ENCODE measurements around the gene SLC49A4.
"Not testable (repeated sequence)": the region's sequence is repeated elsewhere in the genome, so short reads cannot be mapped to it uniquely, and the experiment has no call there.

The SLC49A4 gene, protein sequence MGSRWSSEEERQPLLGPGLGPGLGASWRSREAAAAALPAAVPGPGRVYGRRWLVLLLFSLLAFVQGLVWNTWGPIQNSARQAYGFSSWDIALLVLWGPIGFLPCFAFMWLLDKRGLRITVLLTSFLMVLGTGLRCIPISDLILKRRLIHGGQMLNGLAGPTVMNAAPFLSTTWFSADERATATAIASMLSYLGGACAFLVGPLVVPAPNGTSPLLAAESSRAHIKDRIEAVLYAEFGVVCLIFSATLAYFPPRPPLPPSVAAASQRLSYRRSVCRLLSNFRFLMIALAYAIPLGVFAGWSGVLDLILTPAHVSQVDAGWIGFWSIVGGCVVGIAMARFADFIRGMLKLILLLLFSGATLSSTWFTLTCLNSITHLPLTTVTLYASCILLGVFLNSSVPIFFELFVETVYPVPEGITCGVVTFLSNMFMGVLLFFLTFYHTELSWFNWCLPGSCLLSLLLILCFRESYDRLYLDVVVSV

DNA sequence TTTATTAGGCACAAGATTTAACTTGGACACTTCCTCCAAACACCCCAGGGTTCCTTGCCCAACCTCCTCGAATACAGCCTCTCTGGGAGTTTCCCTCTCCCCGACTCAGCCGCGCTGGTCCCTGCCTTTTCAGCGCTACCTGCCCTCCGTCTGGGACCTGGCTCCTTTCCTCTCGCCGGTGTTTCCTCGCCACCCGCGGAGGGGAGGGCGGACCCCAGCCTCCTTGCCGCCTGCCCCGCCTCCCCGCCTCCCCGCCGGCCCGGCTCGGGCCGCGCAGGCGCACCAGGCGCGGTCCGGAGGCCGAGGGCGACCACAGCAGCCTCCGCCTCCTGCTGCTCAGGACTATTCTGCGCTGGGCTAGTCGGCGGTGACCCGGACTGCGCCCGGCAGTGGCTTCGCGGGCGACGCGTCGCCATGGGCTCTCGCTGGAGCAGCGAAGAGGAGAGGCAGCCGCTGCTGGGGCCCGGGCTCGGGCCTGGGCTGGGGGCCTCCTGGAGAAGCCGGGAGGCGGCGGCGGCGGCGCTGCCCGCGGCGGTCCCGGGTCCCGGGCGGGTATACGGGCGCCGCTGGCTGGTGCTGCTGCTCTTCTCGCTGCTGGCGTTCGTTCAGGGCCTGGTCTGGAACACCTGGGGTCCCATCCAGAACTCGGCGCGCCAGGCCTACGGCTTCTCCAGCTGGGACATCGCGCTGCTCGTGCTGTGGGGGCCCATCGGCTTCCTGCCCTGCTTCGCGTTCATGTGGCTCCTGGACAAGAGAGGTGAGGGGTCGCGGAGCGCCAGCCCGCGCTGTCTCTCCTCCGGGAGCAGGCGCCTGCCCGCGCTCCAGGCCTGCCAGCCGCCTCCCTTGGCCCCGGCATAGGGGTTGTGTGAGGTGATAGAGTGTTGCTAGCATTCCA, at the start of gene SLC49A4:
TSS of gene SLC49A4 (plus strand) at position 291 of the 895 bp plus-strand sequence. CDS start at position 415, 124 bp downstream.
- DNase-seq, result no peak

DNA sequence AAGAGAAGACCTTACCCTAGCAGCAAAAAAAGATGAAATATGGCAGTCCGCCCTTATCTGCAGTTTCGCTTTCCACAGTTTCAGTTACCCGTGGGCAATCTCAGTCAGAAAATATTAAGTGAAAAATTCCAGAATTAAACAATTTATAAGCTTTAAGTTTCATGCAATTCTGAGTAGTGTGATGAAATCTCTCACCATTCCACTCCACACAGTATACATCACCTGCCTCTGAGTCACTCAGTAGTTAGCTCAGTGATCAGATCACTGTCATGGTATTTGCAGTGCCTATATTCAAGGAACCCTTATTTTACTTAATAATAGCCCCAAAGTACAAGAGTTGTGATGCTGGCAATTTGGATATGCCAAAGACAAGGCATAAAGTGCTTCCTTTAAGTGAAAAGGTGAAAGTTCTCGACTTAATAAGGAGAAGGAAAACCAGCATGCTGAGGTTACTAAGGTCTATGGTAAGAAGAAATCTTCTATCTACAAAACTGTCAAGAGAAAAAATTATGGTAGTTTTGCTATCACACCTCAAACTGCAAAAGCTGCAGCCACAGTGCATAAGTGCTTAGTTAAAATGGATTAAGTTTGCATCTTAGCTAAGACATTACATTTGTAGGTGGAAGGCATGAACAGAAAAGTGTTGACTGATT, 49.4 kb upstream of the SLC49A4 start:
- no peak for DNase-seq

DNA sequence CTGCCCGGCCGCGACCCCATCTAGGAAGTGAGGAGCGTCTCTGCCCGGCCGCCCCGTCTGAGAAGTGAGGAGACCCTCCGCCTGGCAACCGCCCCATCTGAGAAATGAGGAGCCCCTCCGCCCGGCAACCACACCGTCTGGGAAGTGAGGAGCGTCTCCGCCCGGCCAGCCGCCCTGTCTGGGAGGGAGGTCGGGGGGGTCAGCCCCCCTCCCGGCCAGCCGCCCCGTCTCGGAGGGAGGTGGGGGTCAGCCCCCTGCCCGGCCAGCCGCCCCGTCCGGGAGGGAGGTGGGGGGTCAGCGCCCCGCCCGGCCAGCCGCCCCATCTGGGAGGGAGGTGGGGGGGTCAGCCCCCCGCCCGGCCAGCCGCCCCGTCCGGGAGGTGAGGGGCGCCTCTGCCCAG, 47.6 kb upstream of the SLC49A4 start:
- DNase-seq, result not testable (repeated sequence)

DNA sequence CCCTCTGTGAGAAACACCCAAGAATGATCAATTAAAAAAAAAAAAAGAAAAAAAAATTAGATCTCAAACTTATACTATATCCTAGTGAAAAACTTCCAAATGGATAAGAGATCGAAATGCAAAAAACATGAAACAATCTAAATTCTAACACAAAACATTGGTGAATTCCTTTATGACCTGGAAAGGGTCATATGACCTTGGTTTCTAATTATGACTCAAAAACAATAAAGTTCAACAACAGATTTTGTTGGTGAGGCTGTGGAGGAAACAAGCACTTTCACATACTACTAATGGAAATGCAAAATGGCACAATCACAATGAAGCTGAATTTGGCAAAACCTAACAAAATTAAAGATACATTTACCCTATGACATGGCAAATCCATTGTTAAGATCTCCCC, 46.5 kb upstream of the SLC49A4 start:
- no peak for DNase-seq

DNA sequence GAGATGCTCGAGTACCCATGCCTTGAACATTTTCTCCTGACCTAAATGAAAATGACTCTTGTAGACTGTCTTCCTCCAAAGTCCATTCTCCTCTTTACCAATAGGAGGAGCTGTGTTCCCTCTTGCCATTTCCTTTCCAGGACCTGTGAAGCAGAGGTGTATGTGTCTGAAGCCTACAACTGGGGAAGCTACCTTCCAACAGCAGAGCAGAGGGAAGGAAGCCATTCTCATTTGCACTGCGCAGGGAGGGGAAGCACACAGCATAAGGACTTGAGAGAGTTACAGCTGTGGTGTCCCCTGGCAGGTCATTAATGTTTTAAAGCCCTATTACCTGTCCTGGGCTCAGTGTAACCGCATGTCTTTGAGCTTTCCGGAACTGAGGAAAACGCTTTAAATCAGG, 39.9 kb upstream of the SLC49A4 start:
- no peak for DNase-seq

DNA sequence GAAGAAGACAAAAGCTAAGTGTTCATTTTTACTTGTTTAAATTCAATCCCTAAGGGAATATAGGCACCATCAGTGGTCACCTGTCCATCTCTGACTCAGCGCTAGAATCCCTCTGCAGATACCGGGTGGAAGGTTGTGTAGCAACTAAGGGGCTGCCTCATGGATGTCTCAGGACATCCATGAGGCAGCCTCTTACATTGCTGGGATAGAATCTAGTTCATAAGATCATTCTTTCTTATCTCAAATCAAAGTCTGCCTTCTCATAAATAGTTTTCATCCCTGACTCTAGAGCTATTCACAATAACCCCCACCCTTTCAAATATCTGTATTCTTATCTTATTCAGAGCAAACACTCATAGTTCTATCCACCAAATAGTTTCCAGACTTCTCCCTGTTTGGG, 39.4 kb upstream of the SLC49A4 start:
- DNase-seq, result no peak

DNA sequence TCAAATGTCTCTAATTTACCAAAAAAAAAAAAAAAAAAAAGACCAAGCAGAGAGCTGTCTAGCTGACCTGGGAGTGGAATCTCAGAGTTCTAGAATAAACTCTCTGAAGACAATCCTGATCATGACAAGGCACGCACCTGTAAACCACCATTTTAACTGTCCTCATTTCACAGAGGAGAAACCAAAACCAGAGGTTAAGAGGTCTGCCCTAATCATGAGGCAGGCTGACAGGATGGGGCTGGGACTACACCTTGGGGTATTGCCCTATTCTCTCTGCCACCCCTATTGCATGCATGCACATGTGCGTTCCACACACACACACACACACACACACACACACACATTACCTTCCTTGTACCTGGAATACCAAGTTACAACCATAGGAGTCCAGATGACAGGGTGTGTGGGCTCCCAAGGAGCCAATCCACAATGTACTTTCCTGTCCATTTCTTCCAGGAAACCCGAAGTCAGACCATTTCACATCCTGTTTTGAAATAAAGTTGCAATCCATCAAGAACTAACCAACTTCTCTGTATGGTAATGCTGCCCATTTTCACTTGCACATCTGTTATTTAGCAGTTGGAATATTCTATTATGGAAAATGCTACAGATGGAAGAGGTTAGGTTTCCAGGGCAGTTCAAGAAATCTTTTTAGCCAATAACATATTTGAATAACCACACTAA, 35.9 kb upstream of the SLC49A4 start:
- no peak for DNase-seq

DNA sequence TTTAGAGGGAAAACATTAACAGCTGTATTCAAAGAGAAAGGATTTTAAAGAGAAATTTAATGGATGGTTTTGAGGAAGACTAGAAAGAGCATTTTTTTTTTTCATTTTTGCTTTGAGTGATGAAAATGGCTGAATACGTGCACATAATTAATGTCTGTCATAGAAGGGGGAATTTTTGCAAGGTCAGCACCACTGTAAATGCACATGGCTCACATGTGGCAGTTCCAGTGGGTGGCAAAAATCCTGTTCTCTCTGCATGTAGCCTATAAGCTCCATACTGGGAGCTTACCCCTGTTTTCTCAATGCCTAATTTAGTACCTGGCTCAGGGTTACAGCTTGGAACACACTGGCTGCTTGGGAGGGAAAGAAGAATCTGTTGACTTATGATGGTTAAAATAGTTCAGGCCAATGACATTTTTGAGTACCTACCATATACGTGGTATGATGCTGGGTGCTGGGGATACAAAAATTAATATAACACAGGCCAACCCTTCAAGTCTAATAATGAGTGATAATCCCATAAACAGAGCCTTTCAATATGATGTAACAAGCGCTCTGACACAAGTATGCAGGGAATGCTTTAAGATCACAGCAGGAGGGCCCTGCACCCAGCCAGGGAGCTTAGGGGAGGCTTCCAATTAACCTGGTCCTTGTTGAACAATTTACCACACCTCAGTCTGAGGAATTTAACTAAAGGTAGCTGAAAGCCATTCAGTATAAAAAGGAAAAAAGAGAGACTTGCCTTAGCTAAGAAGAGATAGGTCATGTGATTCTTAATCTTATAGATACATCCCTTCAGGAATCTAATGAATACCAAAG, 34.2 kb upstream of the SLC49A4 start:
- DNase-seq, result no peak

DNA sequence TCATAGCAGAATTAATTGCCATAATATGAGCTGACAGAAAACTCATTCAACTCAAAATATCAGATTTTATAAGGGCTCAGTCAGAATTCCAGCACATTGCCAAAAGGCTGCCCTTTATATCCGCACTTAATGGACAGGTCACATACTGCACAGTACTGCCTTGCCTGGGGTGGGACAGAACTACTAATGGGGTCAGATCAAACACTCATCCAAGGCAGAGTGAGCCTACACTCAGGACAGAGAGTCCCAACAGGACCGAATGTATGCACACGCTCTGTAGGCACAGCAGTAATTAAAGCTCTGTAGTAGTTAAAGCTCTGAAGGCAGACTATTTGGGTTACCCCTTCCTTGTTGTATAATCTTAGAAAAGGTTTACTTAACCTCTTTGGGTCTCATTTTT, 28.4 kb upstream of the SLC49A4 start:
- no peak for DNase-seq

DNA sequence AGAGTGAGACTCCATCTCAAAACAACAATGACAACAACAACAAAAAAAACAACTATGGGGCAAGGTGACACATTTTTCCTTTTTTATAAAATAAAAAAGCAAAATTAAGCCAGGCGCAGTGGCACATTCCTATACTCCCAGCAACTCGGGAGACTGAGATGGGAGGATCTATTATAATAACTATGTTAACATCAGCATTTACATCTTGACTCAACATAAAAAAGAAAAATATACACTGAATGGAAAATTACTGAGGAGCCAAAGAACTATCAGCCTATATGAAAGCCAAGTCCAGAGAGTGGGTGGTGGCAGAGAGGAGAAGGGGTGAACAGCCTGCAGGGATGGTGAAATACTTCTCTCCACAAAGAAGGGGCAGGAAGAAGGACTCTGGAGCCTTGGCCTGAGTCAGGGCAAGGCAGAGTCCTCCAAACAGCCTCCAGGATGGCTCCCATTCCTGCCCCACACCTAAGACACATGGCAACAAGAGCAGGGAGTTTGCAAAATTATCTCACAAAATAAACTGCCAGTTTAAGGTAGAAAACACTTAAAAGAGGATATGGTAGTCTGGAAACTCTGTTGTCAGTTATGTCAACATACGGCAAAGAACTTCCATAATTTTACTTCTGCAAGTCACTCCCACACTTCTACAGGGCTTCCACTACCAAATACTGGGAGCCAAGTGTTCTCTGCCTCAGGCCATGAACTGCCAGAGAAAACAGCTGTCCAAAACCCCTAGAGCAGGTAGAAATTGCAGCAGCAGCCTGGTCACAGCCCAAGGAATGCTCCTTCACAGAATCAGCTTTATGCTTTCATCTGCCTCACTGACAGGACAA, 27.1 kb upstream of the SLC49A4 start:
- no peak for DNase-seq

DNA sequence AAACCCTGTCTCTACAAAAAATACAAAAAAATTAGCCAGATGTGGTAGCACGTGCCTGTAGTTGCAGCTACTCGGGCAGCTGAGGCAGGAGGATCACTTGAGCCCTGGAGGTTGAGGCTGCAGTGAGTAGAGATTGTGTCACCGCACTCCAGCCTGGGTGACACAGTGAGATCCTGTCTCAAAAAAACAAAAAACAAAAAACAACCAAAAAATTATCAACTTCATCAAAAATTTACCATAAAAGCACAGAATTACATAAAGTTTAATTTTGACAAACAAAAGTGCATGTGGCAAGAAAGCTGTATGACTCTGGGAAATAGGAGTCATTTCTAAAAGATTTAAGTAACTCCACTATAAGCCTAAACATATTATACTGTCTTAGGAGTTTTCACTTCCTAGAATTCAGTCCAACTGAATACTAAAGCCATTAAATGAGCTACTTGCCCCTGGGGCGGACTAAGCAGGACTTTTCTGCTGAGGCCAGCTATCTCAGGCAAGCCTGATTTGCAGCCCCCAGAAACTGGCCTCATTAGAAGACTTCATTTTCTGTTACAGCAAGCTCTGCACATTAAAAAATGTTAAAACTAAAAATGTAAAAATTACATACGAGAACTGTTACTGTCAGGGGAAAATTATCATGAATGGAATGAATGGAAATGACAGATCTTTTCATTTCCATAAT, 24.2 kb upstream of the SLC49A4 start:
- no peak for DNase-seq

DNA sequence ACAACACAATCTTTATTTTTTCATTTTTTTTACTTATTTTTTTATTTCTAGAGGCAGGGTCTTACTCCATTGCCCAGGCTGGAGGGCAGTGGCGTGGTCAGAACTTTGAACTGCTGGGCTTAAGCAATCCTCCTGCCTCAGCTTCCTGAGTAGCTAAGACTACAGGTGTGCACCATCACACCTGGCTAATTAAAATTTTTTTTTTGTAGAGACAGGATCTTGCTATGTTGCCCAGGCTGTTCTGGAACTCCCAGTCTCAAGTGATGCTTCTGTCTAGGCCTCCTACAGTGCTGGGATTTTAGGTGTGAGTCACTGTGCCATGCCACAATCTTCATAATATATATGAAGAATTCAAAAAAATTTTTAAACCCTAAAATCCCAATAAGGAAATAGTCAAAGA, 22.0 kb upstream of the SLC49A4 start:
- no peak for DNase-seq

DNA sequence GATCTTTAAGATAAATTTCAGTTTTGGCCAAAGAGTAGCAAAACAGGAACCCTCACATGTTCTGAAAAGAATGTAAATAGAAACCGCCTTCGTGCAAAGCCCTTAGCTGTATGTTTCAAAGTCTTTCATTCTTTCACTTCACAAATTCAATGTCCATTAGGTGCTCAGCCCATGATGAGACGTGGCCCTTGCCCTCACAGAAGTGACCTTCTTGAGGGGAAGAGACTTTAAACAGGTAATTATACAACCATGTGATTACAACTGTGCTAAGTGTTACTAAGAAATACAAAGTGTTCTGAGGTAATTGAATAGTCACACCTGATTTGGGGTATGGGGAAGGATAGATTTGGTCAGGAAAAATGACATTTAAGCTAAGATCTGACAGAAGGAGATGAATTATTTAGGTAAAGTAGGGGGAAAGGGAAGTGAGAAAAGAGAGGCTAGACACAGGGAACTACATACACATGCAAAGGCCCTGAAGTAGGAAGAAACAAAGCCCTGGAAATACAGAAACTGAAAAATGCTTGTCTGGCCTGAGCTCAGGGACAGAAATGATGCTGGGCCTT, 20.8 kb upstream of the SLC49A4 start:
- DNase-seq, result no peak

DNA sequence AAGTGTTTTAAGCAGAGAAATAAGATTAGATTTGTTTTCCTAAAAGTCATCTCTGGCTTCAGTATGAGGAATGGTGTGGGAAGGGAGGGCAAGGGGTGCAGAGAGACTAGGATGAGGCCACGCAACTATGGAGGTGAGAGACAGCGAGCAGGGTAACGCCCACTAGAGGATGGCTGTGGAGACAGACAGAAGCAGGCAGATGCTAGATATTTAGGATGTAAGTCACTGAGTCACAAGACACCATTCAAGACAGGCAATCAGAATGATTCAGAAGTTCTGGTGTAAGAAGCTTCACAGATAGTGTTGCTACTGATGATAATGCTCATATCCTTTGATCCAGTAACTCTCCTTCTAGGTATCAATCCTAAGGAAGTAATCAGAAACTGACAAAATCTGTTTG, 20.3 kb upstream of the SLC49A4 start:
- no peak for DNase-seq

DNA sequence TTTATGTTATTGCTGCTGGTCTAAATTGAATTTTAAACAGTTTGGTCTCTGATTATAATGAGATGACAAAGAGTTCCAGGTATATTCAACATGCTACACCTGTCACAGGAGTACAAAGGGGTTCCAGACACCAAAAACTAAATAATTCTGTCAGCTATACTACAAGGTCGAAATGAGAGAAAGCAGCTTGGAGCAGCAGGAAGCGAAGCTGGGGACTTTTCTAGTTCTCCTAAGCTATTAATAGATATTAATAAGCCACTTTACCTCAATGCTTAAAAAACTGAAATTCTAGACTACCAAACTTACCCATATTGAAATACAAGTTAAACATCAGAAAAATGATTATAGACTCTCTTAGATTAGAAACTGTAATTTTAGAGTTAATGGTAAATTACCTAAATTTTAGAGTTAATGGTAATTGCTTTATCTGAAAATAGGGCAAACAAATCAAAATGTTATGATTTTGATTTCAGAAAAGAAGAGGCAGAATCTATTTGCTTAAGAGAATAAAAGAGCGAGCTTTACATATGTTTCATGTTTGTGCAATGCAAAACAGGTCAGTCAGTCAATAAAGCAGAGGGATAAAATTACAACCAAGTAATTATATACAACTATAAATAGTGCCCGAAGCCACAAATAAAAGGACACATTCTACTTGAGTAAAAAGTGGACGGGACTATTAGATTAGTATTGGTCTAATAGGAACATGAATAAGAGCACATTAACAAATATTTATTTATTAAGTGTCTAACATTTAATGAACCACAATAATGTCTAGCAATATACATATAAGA, 18.0 kb upstream of the SLC49A4 start:
- no peak for DNase-seq

DNA sequence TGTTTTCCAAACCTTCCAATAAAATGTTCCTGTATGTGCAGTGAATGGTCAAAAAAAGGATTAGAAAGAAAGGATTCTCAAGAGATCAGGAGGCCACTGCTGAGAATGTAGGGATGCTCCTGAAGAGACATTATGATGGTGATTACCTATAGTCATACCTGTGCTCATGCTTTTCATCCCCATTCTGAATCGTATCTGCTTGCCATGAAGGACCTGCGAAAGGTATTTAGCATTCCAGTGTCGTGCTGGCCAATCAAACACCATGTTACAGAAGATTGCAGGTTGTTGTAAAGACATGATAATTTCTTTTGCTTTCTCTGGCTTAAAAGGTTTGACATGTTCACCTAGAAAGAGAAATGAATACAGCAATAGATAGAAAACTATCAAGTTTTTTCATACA, 17.3 kb upstream of the SLC49A4 start:
- no peak for DNase-seq

DNA sequence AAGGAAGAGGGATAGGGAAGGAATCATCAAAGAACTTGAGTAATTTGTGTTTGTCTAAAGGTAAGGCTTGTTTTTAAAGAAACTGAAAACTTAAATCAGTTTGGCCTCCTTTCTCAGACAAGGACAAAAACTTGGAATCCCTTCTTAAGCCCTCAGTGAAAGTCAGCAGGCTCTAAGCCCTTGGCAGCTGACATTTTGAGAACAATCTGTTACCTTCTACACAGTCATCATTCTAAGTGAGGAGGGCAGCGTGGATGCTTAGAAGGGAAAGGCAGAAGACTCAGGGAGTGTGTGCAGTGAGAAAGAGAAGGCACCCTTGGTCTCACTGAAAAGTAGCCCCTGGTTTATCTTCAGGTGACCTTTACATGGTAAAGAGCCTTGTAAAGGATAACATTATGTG, 12.1 kb upstream of the SLC49A4 start:
- DNase-seq, result no peak

DNA sequence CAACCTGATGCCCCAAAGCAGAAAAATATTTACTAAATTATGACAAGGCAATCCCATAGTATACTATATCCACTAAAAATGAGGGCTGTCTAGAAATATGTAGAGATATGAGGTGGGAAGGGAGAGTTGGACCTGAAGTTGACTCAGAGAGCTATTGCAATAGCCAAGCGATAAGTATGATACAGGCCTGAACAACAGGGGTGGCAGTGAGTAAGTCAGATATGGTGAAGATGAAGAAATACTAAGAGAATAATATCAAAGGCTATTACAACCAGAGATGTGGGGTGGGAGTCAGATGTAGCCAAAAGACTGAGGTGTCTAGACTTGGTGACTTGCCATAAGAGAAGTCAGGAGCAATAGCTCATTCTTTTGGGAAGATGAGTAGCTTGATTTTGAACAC, 10.4 kb upstream of the SLC49A4 start:
- no peak for DNase-seq

DNA sequence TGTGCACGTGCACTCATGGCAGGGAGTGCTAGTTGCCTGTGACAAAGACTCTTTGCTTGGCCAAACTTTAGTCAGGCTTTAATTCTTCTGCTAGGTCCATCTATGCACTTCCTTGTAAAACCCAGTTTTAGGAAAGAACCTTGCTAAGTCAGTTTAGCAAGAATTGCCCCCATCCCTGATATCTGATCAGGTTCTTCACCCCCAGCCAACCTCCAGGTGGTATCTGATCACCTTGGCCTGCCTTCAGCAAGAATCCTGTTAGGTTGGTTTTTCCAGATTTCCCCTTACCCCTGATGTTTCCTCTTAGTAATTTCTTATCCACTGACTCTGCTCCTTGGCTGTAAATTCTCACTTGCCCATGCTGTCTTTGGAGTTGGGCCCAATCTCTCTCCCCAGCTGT, 9.6 kb upstream of the SLC49A4 start:
- no peak for DNase-seq
